ENCODE results near the gene ACTRT3.

DNA sequence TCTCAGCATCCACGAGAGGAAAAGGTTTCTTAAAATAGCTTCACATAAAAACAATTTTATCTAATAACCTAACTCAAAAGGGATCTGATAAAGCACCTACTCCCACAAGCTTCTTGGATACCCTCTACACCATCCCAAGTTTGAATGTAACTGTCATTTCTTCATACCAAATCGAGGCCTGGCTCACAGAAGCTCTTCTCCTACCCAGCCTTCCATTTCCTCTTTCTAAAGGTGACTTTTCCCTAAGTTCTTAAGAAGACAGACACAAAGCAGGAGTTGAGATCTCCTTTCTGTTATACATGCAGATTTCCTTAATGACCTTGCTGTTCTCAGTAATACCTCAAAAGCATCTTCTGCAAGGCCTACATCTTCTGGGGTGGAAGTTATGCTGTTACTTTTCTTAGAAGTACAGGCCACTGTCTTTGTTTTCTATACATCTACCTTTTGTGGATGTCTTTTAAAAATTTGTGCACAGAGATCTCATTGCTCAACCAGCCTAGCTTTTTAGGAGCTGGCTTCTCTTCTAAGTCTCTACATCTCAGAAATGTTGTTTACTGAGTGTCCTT, 40.0 kb upstream of the ACTRT3 start:
- no peak for TF ChIP-seq POLR2A (IDR thresholded peaks at IDR 0.05)
- TF ChIP-seq, protein P1, sequence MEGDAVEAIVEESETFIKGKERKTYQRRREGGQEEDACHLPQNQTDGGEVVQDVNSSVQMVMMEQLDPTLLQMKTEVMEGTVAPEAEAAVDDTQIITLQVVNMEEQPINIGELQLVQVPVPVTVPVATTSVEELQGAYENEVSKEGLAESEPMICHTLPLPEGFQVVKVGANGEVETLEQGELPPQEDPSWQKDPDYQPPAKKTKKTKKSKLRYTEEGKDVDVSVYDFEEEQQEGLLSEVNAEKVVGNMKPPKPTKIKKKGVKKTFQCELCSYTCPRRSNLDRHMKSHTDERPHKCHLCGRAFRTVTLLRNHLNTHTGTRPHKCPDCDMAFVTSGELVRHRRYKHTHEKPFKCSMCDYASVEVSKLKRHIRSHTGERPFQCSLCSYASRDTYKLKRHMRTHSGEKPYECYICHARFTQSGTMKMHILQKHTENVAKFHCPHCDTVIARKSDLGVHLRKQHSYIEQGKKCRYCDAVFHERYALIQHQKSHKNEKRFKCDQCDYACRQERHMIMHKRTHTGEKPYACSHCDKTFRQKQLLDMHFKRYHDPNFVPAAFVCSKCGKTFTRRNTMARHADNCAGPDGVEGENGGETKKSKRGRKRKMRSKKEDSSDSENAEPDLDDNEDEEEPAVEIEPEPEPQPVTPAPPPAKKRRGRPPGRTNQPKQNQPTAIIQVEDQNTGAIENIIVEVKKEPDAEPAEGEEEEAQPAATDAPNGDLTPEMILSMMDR (IDR thresholded peaks at IDR 0.05): no peak
- no peak for TF ChIP-seq POLR2AphosphoS5 (IDR thresholded peaks at IDR 0.05)
- TF ChIP-seq EP300 (IDR thresholded peaks at IDR 0.05): no peak

All from stomach (tissue), 4 donors.